ENCODE measurements around the gene ERVH48-1.
"Not testable (repeated sequence)": the region's sequence is repeated elsewhere in the genome, so short reads cannot be mapped to it uniquely, and the experiment has no call there.

ERVH48-1 gene

DNA sequence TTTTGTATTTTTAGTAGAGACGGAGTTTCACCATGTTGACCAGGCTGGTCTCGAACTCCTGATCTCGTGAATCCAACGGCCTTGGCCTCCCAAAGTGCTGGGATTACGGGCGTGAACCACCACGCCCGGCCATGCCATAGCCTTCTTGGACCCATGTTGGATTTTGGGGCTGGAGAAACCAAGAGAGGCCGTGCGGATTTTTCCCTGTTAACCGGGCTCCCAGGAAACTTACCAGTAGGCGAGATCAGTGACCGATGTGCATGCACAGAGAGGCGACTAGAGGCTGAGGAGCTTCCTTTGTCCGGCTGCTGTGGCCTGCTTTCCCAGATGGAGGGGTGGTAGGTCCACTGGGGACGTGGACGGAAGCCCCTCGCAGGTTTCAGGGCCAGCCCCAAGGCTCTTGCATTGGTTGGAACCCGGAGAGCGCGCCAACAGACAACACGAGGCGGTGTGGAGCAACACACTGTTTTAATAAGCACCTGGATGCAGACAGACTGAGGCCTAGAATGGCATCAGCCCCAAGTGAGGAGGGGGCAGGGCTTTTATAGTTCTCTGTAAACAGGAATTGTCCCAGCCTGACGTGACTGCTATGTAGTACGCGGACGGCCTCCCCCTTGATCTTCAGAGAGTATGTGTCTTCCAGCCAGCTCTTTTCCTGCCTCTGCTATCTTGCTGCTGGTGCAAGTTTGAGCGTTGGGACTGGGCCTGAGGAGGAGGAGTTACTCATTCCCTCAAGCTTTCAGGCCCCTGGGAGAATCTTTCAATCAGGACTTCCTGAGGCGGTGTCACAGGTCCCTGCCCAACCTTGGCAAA, at the start of gene ERVH48-1:
Gene ERVH48-1 (minus strand): TSS at position 517 of the 813 bp plus-strand sequence. CDS start 6,624 bp downstream, outside the sequence.
- no peak for DNase-seq

DNA sequence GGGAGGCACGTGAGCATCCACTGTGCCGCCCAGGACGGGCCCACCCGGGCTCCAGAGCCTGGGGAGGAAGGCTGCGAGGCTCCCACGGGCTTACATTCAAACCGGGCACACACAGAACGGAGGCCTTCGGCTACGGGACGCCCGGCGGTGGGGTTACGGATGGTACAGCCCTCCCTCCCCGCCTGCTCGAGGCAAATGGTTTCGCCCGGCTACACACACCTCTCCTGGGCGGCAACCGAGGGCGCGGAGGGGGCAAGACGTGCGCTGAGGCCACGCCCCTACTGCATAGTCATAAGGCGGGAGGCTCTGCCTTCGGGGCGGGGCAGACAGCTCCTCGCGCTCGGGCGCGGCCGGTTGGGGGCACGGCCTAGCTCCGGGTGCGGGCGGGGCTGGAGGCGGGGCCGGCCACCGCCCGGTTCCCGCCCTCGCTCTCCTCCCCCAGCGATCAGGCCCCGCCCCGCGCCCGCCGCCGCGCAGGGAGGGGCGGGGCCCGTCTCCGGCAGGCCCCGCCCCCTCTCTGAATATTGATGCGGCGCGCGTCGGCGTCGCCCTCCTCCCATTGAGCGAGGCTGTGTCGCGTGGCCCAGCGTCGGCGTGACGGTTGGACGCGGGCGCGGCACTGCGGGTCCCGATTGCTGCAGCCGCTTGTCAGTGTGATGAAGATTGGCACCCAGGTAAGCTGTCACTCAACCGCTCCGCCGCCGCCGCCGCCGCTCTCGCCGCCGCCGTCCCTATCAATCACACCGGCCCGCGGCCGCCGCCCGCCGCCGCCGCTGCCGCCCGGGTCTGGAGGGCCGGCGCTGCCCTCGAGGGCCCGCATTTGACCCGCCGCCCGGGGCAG, 48.8 kb upstream of the ERVH48-1 start, which contains the start of gene PKNOX1:
Gene PKNOX1 (plus strand): TSS at position 572 of the 841 bp plus-strand sequence. CDS start 29,820 bp downstream, outside the sequence.
- peak; percentile 84 for DNase-seq

DNA sequence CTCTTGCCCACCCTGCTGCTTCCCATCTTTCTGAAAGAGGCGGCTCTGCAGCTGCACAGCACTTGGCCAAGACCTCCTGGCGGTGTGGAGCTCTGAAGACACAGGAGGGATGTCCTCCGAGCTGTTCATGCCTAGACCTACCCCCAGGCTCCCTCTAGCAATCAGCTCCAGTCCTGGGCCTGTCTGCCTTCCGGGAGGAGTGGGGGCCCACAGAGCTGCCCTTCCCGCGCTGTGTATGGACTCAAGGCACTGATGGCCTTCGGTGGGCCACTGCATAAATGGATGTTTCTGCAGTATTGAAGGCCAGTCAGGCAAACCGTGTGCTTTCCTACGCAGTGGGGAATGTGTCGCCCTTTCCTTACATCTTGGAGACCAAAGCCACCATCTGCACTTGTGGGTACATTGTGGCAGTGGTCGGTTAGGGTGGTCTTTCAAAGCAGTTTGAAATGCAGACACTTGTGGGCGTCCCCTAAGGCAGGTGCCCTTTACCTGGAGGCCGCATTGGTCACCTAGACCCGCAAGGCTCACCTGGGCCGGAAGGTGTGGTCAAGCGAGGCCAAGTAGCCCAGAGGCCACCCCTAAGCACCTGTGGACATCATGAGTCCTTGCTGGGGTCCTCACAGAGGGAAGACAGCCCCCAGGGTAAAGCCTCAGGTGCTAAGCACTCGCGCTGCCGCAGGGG, 48.0 kb upstream of the ERVH48-1 start:
- no peak for DNase-seq

DNA sequence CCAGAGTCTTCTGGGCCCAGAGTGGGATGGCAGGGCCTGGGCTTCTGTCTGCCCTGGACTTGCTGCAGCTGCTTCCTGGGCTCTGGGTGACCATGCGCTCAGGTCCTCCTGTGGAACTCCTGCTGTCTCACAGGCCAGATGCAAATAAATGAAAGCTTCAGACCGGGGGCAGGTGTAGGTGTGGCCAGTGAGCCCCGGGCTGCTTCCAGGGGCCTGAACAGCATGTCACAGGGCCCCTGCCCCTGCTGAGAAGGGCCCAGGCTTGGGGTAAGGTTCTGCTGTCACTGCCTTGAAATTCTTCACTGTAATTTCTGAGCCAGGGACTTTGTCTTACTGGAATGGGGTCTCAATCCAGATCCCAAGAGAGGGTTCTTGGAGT, 46.5 kb upstream of the ERVH48-1 start:
- DNase-seq: no peak

DNA sequence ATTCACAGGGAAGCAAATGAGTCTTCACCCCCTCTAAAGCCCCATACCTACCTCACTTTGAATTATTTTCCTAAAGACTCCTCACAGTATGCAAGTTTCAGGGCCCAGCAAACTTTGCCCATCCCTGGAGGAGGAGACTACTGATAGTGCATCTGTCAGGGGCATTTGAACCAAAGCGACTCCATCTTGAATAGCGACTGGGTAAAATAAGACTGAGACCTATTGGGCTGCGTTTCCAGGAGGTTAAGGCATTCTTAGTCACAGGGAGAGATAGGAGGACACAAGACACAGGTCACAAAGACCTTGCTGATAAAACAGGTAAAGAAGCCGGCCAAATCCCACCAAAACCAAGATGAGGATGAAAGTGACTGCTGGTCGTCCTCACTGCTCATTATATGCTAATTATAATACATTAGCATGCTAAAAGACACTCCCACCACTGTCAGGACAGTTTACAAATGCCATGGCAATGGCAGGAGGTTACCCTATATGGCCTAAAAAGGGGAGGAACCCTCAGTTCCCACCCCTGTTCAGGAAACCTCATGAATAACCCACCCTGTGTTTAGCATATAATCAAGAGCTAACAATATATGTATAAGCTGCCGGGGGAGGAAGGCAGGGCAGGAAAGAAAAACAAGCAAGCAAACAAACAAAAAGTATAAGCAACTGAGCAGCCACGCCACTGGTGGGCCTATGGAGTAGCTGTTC, 45.7 kb upstream of the ERVH48-1 start:
- DNase-seq: no peak

DNA sequence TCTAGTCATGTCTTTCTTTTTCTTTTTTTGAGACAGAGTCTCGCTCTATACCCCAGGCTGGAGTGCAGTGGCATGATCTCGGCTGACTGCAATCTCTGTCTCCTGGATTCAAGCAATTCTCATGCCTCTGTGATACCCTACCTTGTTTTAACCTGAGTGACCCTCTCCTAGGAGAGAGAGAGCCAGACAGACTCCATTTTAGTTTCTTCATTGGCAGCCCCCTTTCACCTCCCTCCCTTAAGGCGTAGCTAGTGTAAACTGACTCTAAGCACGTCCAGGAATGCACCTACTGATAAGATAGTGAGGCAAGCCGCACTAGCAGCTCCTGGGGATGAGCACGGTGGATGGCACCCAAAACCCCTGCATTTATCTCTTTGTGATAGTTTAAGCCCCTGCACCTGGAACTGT, 43.8 kb upstream of the ERVH48-1 start:
- no peak for DNase-seq

DNA sequence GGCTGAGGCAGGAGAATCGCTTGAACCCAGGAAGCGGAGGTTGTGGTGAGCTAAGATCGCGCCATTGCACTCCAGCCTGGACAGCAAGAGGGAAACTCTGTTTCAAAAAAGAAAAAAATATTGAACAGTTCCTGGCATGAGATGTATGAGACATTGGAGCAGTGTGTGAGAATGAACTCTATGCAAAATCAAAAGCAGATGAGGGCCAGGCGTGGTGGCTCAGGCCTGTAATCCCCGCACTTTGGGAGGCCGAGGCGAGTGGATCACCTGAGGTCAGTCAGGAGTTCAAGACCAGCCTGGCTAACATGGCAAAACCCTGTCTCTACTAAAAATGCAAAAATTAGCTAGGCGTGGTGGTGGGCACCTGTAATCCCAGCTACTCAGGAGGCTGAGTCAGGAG, 42.2 kb upstream of the ERVH48-1 start:
- not testable (repeated sequence) for DNase-seq

DNA sequence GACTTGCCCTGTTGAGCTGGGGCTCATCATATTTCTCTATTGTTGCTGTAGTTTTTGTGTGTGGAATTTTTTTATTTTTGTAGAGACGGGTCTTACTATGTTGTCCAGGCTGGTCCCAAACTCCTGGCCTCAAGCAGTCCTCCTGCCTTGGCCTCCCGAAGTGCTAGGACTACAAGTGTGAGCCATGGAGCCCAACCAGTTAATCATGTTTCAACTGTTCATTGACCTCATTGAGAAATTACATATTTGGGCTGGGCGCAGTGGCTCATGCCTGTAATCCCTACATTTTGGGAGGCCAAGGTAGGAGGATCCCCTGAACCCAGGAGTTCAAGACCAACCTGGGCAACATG, 39.8 kb upstream of the ERVH48-1 start:
- DNase-seq: no peak

DNA sequence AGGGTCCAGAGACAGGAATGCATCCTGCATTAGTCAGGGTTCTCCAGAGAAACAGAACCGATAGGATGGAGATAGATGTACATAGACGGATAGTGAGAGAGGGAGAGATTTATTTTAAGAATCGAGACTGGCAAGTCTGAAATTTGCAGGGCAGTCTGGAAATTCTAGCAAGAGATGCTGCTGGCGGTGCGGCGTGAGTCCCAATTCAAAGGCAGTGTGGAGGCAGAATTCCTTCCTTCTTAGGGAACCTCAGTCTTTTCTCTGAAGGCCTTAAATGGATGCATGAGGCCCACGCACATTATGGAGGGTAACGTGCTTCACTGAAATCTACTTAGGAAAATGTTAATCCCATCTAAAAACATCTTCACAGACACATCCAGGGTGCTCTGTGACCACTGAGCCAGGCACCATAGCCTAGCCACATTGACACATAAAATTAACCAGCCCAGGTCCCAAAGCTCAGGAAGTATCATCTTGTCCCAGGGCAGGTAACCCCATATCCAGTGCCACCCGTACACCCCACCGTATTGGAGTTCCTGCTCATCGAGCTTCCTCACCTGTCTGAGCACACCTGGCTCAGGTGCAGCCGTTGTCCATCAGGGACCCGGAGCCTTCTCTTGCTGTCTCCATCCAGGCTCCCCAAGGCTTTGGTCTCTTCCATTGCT, 39.2 kb upstream of the ERVH48-1 start:
- no peak for DNase-seq

DNA sequence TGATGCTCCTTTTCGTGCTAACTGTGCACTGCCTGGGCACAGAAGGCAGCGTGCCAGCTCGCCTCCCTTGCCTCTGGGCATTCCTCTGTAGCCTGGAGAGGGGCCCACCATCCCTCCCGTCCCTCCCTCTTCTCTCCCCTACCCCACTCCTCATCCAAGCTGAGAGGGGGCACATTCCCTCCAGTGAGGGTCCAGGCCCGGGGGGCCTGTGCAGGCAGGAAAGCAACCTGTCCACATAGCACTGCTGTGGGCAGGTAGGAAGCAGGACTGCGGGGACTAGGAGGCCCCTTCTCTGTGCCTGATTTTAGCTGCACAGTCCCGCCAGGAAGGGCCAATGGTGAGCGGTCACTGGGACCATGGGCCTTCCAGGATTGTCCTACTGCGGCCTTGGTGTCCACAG, 38.7 kb upstream of the ERVH48-1 start:
- DNase-seq: no peak

DNA sequence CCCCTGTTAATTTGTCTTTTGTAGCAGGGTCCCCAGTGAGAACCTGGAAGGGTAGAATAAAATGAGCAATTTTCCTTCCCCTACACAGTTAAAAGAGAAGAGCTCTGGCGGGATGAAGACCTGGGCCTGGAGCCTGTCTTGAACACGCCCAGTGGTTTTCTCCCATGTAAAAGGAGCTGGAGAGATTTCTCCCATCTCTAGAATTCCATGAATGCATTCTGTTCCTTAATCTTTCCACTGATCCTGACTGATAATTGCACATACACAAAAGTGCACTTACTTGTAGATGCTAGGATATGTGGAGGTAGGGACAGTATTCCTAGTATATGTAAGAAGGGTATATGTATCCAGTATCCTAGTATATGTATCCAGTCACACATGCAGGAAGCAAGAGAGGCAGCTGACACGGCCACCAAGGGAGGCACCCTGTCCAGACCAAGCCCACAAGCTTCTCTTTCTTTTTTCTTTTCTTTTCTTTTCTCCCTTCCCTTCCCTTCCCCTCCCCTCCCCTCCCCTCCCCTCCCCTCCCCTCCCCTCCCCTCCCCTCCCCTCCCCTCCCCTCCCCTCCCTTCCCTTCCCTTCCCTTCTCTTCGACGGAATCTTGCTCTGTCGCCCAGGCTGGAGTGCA, 37.1 kb upstream of the ERVH48-1 start:
- DNase-seq: no peak

DNA sequence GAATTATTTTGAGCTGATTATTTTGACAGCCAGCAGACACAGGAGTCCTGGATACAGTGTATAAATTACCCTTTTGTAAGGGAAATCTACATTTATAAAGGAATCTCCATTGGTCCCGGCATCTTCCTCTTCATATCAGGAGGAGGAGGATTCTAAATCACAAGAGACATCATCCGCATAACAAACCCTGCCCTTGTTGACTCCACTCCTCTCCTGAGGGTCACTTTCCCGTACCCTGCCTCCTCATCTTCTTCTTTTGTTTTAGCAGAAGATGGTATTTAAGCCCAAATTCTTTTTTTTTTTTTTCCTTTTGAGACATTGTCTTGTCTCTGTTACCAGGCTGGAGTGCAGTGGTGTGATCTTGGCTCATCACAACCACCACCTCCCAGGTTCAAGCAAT, 34.3 kb upstream of the ERVH48-1 start:
- no peak for DNase-seq

DNA sequence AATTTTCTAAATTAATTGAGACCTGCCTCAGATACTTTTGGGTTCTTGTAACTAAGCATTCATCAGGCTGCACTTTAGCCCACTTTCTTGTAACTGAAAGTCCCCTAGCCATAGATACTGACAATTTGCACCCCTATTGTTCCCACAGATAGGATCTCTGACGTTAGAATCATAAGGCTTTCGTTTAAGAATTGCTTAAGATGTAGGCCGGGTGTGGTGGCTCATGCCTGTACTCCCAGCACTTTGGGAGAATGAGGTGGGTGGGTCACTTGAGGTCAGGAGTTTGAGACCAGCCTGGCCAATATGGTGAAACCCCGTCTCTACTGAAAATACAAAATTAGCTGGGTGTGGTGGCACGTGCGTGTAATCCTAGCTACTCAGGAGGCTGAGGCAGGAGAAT, 32.7 kb upstream of the ERVH48-1 start:
- not testable (repeated sequence) for DNase-seq

DNA sequence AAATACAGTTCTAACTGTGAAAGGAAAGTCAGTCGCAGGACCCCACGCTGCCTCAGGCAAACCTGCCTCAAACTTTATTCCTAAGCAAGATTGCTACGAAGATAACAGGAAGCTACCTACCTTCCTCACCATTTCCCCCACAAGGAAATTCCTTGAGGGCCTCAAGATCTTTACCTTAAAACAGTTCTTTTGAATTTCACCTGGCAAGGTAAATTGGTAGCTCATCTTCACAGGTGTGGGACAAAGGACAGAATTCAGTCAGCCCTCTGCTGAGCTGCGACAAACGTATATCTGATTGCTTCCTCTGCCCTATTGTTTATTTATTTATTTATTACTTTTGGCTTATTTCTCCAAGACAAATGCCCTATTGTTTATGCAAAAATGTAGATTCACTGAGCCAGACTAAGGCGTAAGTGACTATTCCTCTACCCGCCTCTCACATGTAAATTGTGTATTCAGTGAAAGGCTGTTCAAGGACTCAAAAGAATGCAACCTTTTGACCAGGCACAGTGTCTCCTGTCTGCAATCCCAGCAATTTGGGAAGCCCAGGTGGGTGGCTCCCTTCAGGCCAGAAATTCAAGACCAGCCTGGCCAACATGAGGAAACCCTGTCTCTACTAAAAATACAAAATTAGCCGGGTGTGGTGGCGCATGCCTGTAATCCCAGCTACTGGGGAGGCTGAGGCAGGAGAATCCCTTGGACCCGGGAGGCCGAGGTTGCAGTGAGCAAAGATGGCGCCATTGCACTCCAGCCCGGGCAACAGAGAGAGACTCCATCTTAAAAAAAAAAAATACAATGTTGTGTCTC, 31.6 kb upstream of the ERVH48-1 start:
- no peak for DNase-seq

DNA sequence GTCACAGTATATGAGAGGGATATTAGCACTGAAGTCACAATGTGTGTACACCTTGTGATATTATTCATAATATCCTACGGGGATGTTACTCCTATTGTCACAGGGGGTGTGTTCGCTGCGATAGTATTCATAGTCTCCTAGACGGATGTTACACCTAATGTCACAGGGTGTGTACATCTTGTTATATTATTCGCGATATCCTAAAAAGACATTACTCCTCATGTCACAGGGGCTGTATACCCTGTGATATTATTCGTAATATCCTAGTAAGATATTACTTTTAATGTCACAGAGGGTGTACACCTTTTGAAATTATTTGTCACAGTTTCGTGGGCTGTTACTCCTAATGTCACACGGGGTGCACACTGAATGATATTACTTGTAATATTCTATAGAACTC, 25.8 kb upstream of the ERVH48-1 start:
- not testable (repeated sequence) for DNase-seq

DNA sequence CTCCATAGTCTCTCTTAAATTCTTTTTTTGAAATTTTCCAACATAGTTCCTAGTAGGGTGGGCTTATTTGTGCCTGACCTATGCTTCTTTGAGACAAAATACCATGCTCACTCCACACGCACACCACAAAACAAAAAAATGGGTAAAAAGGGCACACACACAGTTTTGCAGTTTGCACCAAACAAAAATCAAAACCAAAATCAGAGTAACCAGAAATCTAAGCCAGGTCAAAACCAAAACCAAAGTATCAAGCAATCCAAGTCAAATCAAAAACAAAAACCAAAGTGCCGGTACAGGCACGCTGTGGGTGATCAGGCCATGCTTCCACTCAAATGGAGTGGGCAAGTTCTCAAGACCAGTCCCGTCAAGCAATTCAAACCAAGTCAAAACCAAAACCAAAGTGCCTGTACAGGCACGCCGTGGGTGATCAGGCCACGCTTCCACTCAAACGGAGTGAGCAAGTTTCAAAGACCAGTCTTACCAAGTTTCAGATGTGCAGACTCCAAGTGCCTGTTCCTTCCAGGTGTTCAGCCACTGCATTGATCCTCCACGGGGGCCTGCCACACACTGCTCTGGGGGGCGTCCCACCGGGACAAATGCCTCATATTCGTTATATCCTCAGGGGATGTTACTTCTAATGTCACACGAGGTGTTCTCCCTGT, 23.8 kb upstream of the ERVH48-1 start:
- DNase-seq: not testable (repeated sequence)

DNA sequence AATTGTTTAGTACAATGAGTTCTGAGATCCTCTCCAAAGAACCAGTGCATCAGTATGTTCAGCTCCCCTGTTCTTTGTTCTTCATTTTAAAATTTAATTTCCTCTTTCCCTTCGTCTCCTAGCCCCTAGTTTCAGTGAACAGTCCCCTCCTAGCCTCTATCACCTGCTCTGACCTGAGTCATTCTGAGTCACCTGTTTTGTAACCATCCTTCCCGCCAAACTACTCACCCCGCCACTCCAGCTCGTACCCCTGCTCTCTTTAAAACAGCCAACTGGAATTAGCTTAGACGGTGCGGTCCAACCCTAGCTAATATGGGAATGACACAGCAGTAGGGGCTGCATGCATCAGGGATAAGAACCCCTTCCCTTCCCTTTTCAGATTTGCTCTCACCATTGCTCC, 16.8 kb upstream of the ERVH48-1 start:
- no peak for DNase-seq

DNA sequence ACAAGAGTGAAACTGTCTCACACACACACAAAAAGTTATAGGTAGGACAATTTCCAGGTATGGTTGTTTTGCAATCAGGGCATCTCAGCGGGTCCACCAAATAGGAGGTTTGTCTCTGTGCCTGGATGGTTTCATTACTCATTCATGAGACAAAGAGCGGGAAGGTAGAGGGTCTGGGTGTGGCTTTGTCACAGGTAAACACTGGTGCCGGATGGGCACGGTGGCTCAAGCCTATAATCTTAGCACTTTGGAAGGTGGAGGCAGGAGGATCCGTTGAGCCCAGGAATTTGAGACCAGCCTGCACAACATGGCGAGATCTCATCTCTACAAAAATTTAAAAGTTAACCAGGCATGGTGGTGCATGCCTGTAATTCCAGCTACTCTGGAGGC, 16.3 kb upstream of the ERVH48-1 start:
- no peak for DNase-seq

DNA sequence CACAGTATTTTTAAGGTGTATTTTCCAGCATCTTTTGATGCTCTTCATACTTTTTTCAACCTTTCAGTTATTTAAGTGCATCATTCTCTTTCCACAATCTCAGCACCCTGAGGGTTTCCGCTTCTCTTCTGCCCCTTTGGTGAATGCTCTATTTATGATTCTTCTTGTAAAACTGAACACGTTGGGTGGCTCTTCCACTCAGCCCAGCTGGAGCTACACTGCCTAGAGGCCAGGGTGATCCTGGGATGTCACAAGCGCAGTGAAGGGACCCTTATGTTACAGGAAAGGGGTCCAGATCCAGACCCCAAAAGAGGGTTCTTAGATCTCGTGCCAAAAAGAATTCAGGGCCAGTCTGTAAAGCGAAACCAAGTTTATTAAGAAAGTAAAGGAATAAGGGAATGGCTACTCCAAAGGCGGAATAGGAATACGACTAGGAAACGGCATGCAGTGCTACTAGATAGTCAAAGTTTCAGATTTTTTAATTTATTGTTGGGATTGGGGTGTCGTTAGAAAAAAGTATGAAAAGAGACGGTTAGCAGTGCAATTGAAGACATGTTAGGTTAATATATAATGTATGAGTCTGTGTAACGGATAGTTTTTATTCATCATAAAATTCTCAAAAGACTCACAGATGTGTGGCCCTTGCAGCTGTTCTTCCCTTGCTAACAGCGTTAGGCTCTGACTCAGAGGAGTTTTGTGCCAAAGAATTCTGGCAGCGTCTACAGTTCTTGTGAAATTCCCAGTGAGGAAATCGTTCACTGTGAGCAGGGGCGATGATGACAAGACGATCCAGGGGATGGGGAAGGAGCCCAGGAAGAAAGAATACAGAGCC, 14.4 kb upstream of the ERVH48-1 start:
- DNase-seq: no peak

Data from NCI-H2081 treated with DMSO at 0.1 percent for 48 hours (cell line).